Trophoblast cell (in vitro differentiated cells and primary cell): ENCODE measurements around the gene IQSEC1.

ENCODE experiments used
- DNase-seq, 2 donors: peaks; one replicate each; pipeline ENCODE4 v3.0.0-alpha.2; 2016
- H2AFZ ChIP-seq: 2 replicates; pipeline ENCODE4 v1.6.1; 2013; ENCODE audit warnings: low read length, moderate library complexity, mild to moderate bottlenecking; ENCODE audit not compliant: insufficient read depth, poor library complexity
- H2AK5ac ChIP-seq: 2 replicates; pipeline ENCODE4 v1.6.1; 2013; ENCODE audit warnings: mild to moderate bottlenecking, low read length
- H2BK120ac ChIP-seq: 2 replicates; pipeline ENCODE4 v1.6.1; 2013; ENCODE audit warnings: low read length, mild to moderate bottlenecking, moderate library complexity; ENCODE audit not compliant: insufficient read depth, poor library complexity
- H2BK12ac ChIP-seq: 2 replicates; pipeline ENCODE4 v1.6.1; 2013; ENCODE audit warnings: mild to moderate bottlenecking, low read length, moderate library complexity
- H2BK5ac ChIP-seq: 2 replicates; pipeline ENCODE4 v1.6.1; 2013; ENCODE audit warnings: low read length, low read depth, moderate library complexity, mild to moderate bottlenecking; ENCODE audit not compliant: poor library complexity
- H3K14ac ChIP-seq: 2 replicates; pipeline ENCODE4 v1.6.1; 2013; ENCODE audit warnings: mild to moderate bottlenecking, low read length
- H3K18ac ChIP-seq: 2 replicates; pipeline ENCODE4 v1.6.1; 2013; ENCODE audit warnings: mild to moderate bottlenecking, low read length
- H3K23ac ChIP-seq: 2 replicates; pipeline ENCODE4 v1.6.1; 2013; ENCODE audit warnings: low read length
- H3K27ac ChIP-seq: 2 replicates; pipeline ENCODE4 v1.5.1; 2013; ENCODE audit warnings: low read depth, mild to moderate bottlenecking, inconsistent platforms, low read length, moderate library complexity
- H3K27me3 ChIP-seq: 2 replicates; pipeline ENCODE4 v1.6.1; 2013; ENCODE audit warnings: inconsistent platforms, mild to moderate bottlenecking, low read length, moderate library complexity; ENCODE audit not compliant: insufficient read depth
- H3K36me3 ChIP-seq, 2 experiments: 1 replicate in 1 of 2; 2 replicates in 1 of 2; pipeline ENCODE4 v1.6.1; 2013; ENCODE audit warnings: low read length in 2 of 2, mild to moderate bottlenecking in 2 of 2, moderate library complexity in 1 of 2; ENCODE audit not compliant: insufficient read depth in 2 of 2, control insufficient read depth in 1 of 2
- H3K4ac ChIP-seq: 2 replicates; pipeline ENCODE4 v1.6.1; 2013; ENCODE audit warnings: low read depth, mild to moderate bottlenecking, low read length, moderate library complexity
- H3K4me1 ChIP-seq, 2 experiments: 1 replicate in 1 of 2; 2 replicates in 1 of 2; pipeline ENCODE4 v1.6.1; 2013; ENCODE audit warnings: low read length in 2 of 2, mild to moderate bottlenecking in 2 of 2, moderate library complexity in 1 of 2; ENCODE audit not compliant: insufficient read depth in 2 of 2, control insufficient read depth in 1 of 2
- H3K4me2 ChIP-seq: 2 replicates; pipeline ENCODE4 v1.6.1; 2013; ENCODE audit warnings: inconsistent platforms, mild to moderate bottlenecking, low read length, moderate library complexity
- H3K4me3 ChIP-seq: 2 replicates; pipeline ENCODE4 v1.5.1; 2013; ENCODE audit warnings: mild to moderate bottlenecking, low read depth, low read length, inconsistent platforms
- H3K79me1 ChIP-seq: one replicate; pipeline ENCODE4 v1.6.1; 2013; ENCODE audit warnings: low read length
- H3K79me2 ChIP-seq: 2 replicates; pipeline ENCODE4 v1.6.1; 2013; ENCODE audit warnings: low read length, mild to moderate bottlenecking; ENCODE audit not compliant: control insufficient read depth, insufficient read depth, poor library complexity
- H3K9ac ChIP-seq: 2 replicates; pipeline ENCODE4 v1.6.1; 2013; ENCODE audit warnings: mild to moderate bottlenecking, low read length
- H3K9me3 ChIP-seq: 2 replicates; pipeline ENCODE4 v1.6.1; 2013; ENCODE audit warnings: low read depth, mild to moderate bottlenecking, control low read depth, inconsistent platforms, low read length; ENCODE audit not compliant: insufficient read depth
- H4K12ac ChIP-seq: 2 replicates; pipeline ENCODE4 v1.6.1; 2013; ENCODE audit warnings: low read depth, mild to moderate bottlenecking, low read length, moderate library complexity
- H4K8ac ChIP-seq: 2 replicates; pipeline ENCODE4 v1.6.1; 2013; ENCODE audit warnings: low read depth, mild to moderate bottlenecking, low read length, moderate library complexity
- H4K91ac ChIP-seq: one replicate; pipeline ENCODE4 v1.6.1; 2013; ENCODE audit warnings: low read depth, mild to moderate bottlenecking, low read length, moderate library complexity
- WGBS: extraction: QIAGEN DNeasy Blood & Tissue Kit; methylation state at CpG from one replicate; pipeline ENCODE4 v1.1.7; 2013; ENCODE audit warnings: missing lambda C conversion rate; ENCODE audit not compliant: insufficient read length, insufficient coverage; ENCODE audit errors: extremely low coverage; 5-methylcytosine and 5-hydroxymethylcytosine counted together

IQSEC1 gene

GRCh38 chr3:12933901-12934300 lies 139.3 kb downstream of the IQSEC1 start:
- H2BK12ac ChIP-seq, result no peak overlapping the region
- no peaks in the 10 kb centered on the region for H3K9me3 ChIP-seq
- no peak for DNase-seq
- H3K4me2 ChIP-seq, result no peak overlapping the region
- H2BK5ac ChIP-seq, result no peak overlapping the region
- H3K9ac ChIP-seq, result no peak overlapping the region
- peaks cover 0 to 9% of the 10 kb centered on the region in 2 experiments for H3K4me1 ChIP-seq
- no peak overlapping the region for H3K14ac ChIP-seq
- H3K23ac ChIP-seq, result no peak overlapping the region
- peaks cover 51 to 64% of the 10 kb centered on the region in 2 experiments for H3K36me3 ChIP-seq
- H3K79me1 ChIP-seq, result no peaks in the 10 kb centered on the region
- no peak overlapping the region for H2BK120ac ChIP-seq
- H3K79me2 ChIP-seq, result no peaks in the 10 kb centered on the region
- no peak overlapping the region for H4K8ac ChIP-seq
- no peak overlapping the region for H3K4me3 ChIP-seq
- H4K91ac ChIP-seq, result no peak overlapping the region
- no CpG with 5 or more reads among the region's 7 CpGs for WGBS
- H2AFZ ChIP-seq, result no peak overlapping the region
- no peaks in the 10 kb centered on the region for H3K27me3 ChIP-seq
- H3K27ac ChIP-seq, result no peak overlapping the region
- no peak overlapping the region for H3K18ac ChIP-seq
- no peak overlapping the region for H2AK5ac ChIP-seq
- no peak overlapping the region for H4K12ac ChIP-seq
- H3K4ac ChIP-seq, result no peak overlapping the region

GRCh38 chr3:12932754-12933153 lies 140.5 kb downstream of the IQSEC1 start:
- no CpG with 5 or more reads among the region's 13 CpGs for WGBS
- Histone ChIP-seq H2BK5ac (no peak overlapping the region), H3K79me1 (no peaks in the 10 kb centered on the region), H3K4me1 (peaks cover 0 to 9% of the 10 kb centered on the region in 2 experiments), H4K91ac (no peak overlapping the region), H4K12ac (no peak overlapping the region), H3K9me3 (no peaks in the 10 kb centered on the region), H3K4me3 (no peak overlapping the region), H3K79me2 (no peaks in the 10 kb centered on the region), H3K4me2 (no peak overlapping the region), H3K36me3 (peaks cover 42 to 55% of the 10 kb centered on the region in 2 experiments), H3K9ac (no peak overlapping the region), H2AK5ac (no peak overlapping the region), H2BK12ac (no peak overlapping the region), H3K27ac (no peak overlapping the region), H4K8ac (no peak overlapping the region), H3K4ac (no peak overlapping the region), H3K27me3 (no peaks in the 10 kb centered on the region), H3K14ac (no peak overlapping the region), H2BK120ac (no peak overlapping the region), H3K23ac (no peak overlapping the region), H3K18ac (no peak overlapping the region), H2AFZ (no peak overlapping the region)
- DNase-seq, result no peak

- Histone ChIP-seq H3K4me3 (no peak overlapping the region), H2AK5ac (no peak overlapping the region), H3K18ac (no peak overlapping the region), H4K12ac (no peak overlapping the region), H3K36me3 (peaks cover 42 to 52% of the 10 kb centered on the region in 2 experiments), H3K27ac (no peak overlapping the region), H3K23ac (no peak overlapping the region), H3K4me2 (no peak overlapping the region), H3K4ac (no peak overlapping the region), H3K14ac (no peak overlapping the region), H3K9me3 (no peaks in the 10 kb centered on the region), H3K27me3 (no peaks in the 10 kb centered on the region), H2AFZ (no peak overlapping the region), H4K91ac (no peak overlapping the region), H3K79me1 (no peaks in the 10 kb centered on the region), H4K8ac (no peak overlapping the region), H2BK5ac (no peak overlapping the region), H3K9ac (no peak overlapping the region), H3K79me2 (no peaks in the 10 kb centered on the region), H3K4me1 (peaks cover 0 to 9% of the 10 kb centered on the region in 2 experiments), H2BK120ac (no peak overlapping the region), H2BK12ac (no peak overlapping the region)
- no peak for DNase-seq
- WGBS, result no CpG with 5 or more reads among the region's 10 CpGs
These were observed 140.9 kb downstream of the IQSEC1 start for GRCh38 chr3:12932347-12932746.

GRCh38 chr3:12931273-12931905 lies 141.8 kb downstream of the IQSEC1 start:
- Histone ChIP-seq H3K4me1 (peaks cover 0 to 9% of the 10 kb centered on the region in 2 experiments), H3K23ac (no peak overlapping the region), H3K9me3 (no peaks in the 10 kb centered on the region), H2BK120ac (no peak overlapping the region), H3K36me3 (peaks cover 42 to 51% of the 10 kb centered on the region in 2 experiments), H4K8ac (no peak overlapping the region), H3K9ac (no peak overlapping the region), H4K12ac (no peak overlapping the region), H2BK5ac (no peak overlapping the region), H3K27ac (no peak overlapping the region), H3K14ac (no peak overlapping the region), H2AFZ (no peak overlapping the region), H4K91ac (no peak overlapping the region), H3K79me2 (no peaks in the 10 kb centered on the region), H2AK5ac (no peak overlapping the region), H3K18ac (no peak overlapping the region), H2BK12ac (no peak overlapping the region), H3K4ac (no peak overlapping the region), H3K4me3 (no peak overlapping the region), H3K27me3 (no peaks in the 10 kb centered on the region), H3K79me1 (no peaks in the 10 kb centered on the region), H3K4me2 (no peak overlapping the region)
- WGBS, result no CpG with 5 or more reads among the region's 14 CpGs
- DNase-seq, result no peak
